Naive B cell (primary cell): Measurements from ENCODE around the gene PPP1R9A. TPM values are rescaled to one million over a fixed set of nuclear protein-coding genes. Genes with fewer than 3 reads are reported as not detected.
"Not testable (repeated sequence)": the region's sequence is repeated elsewhere in the genome, so short reads cannot be mapped to it uniquely, and the experiment has no call there.

ENCODE experiments used
- ATAC-seq, 2 donors: fragments of 150-1000 bp; cut with Tn5 transposase; 2 replicates each; pipeline ENCODE4 v1.10.0; 2021; ENCODE audit warnings: low read depth in 2 of 2, mild to moderate bottlenecking in 2 of 2, moderate library complexity in 2 of 2
- DNase-seq: peaks from one replicate; pipeline ENCODE4 v3.0.0; 2022
- H3K27ac Mint-ChIP-seq, 6 donors: one replicate each; pipeline ENCODE4 v1.8.0; 2020 to 2022; ENCODE audit warnings: mild to moderate bottlenecking in 6 of 6, mixed read lengths in 6 of 6, moderate library complexity in 5 of 6, inconsistent platforms in 2 of 6
- H3K27me3 Mint-ChIP-seq, 3 donors: one replicate each; pipeline ENCODE4 v1.8.0; 2021 to 2022; ENCODE audit warnings: mixed read lengths in 3 of 3, mild to moderate bottlenecking in 1 of 3
- H3K36me3 Mint-ChIP-seq, 2 donors: one replicate each; pipeline ENCODE4 v1.8.0; 2020 to 2022; ENCODE audit warnings: mixed read lengths in 2 of 2, inconsistent platforms in 1 of 2, mild to moderate bottlenecking in 1 of 2
- H3K4me1 Mint-ChIP-seq, 3 donors: one replicate each; pipeline ENCODE4 v1.8.0; 2020 to 2022; ENCODE audit warnings: mixed read lengths in 3 of 3, inconsistent platforms in 1 of 3, mild to moderate bottlenecking in 1 of 3, moderate library complexity in 1 of 3
- H3K4me3 Mint-ChIP-seq, 8 donors: one replicate each; pipeline ENCODE4 v1.8.0; 2020 to 2022; ENCODE audit warnings: mild to moderate bottlenecking in 8 of 8, mixed read lengths in 8 of 8, moderate library complexity in 8 of 8, inconsistent platforms in 2 of 8
- H3K9me3 Mint-ChIP-seq, 7 donors: one replicate each; pipeline ENCODE4 v1.8.0; 2020 to 2022; ENCODE audit warnings: mixed read lengths in 7 of 7, mild to moderate bottlenecking in 5 of 7, inconsistent platforms in 2 of 7, moderate library complexity in 1 of 7
- polyA plus RNA-seq, 6 donors: library from polyadenylated mRNA; unstranded; fragments of 300-500 nt; fragmentation: Illumina TruSeq; gene quantifications; one replicate each; pipeline ENCODE4 v1.2.3, GENCODE V29; 2021; ENCODE audit warnings: low read depth in 6 of 6

Gene PPP1R9A
- polyA plus RNA-seq, 6 donors from 2014 or later, result 0.63 to 2.2 (median 1.4) TPM

GRCh38 chr7:95001815-95002561 is 94.6 kb downstream of the PPP1R9A start:
- no peak overlapping the region for H3K4me3 Mint-ChIP-seq
- no peak for ATAC-seq
- peak overlapping the region in 1 of 6 donors; percentile 58 for H3K27ac Mint-ChIP-seq
- DNase-seq, result no peak
- no peaks in the 10 kb centered on the region for H3K27me3 Mint-ChIP-seq
- no peaks in the 10 kb centered on the region for H3K36me3 Mint-ChIP-seq
- peaks cover 5 to 6% (median 6%) of the 10 kb centered on the region in 3 donors for H3K4me1 Mint-ChIP-seq
- H3K9me3 Mint-ChIP-seq, result no peaks in the 10 kb centered on the region

GRCh38 chr7:95002775-95003174 is 95.4 kb downstream of the PPP1R9A start:
- no peaks in the 10 kb centered on the region for H3K36me3 Mint-ChIP-seq
- H3K27me3 Mint-ChIP-seq, result no peaks in the 10 kb centered on the region
- no peak overlapping the region for H3K4me3 Mint-ChIP-seq
- DNase-seq, result no peak
- peaks cover 5 to 6% (median 6%) of the 10 kb centered on the region in 3 donors for H3K4me1 Mint-ChIP-seq
- no peaks in the 10 kb centered on the region for H3K9me3 Mint-ChIP-seq
- H3K27ac Mint-ChIP-seq, result no peak overlapping the region
- no peak for ATAC-seq

GRCh38 chr7:95004618-95005247 is 97.3 kb downstream of the PPP1R9A start:
- DNase-seq (no peak), ATAC-seq (no peak)
- Mint-ChIP-seq H3K27ac (no peak overlapping the region), H3K4me1 (peaks cover 5 to 6% (median 6%) of the 10 kb centered on the region in 3 donors), H3K9me3 (peaks cover 0 to 3% (median 0%) of the 10 kb centered on the region in 7 donors), H3K36me3 (no peaks in the 10 kb centered on the region), H3K27me3 (no peaks in the 10 kb centered on the region), H3K4me3 (no peak overlapping the region)

- no peak for DNase-seq
- Mint-ChIP-seq H3K27me3 (no peaks in the 10 kb centered on the region), H3K27ac (no peak overlapping the region), H3K36me3 (no peaks in the 10 kb centered on the region), H3K9me3 (peaks cover 0 to 3% (median 0%) of the 10 kb centered on the region in 7 donors), H3K4me1 (peaks cover 5 to 6% (median 6%) of the 10 kb centered on the region in 3 donors), H3K4me3 (no peak overlapping the region)
- no peak for ATAC-seq
These were observed 98.6 kb downstream of the PPP1R9A start for GRCh38 chr7:95006010-95006409.

GRCh38 chr7:95008773-95009172 is 101.4 kb downstream of the PPP1R9A start:
- not testable (repeated sequence) for H3K27ac Mint-ChIP-seq, H3K4me1 Mint-ChIP-seq, H3K36me3 Mint-ChIP-seq, H3K9me3 Mint-ChIP-seq, H3K27me3 Mint-ChIP-seq, DNase-seq, H3K4me3 Mint-ChIP-seq, ATAC-seq

GRCh38 chr7:95011146-95011928 is 103.9 kb downstream of the PPP1R9A start:
- Mint-ChIP-seq H3K4me3 (no peak overlapping the region), H3K36me3 (no peaks in the 10 kb centered on the region), H3K27ac (no peak overlapping the region), H3K9me3 (peaks cover 0 to 4% (median 0%) of the 10 kb centered on the region in 7 donors), H3K27me3 (no peaks in the 10 kb centered on the region), H3K4me1 (no peaks in the 10 kb centered on the region)
- ATAC-seq (no peak), DNase-seq (no peak)

- DNase-seq (no peak), ATAC-seq (peak in 1 of 2 donors; percentile 25)
- Mint-ChIP-seq H3K36me3 (no peaks in the 10 kb centered on the region), H3K4me1 (no peaks in the 10 kb centered on the region), H3K27ac (no peak overlapping the region), H3K4me3 (no peak overlapping the region), H3K9me3 (peaks cover 0 to 4% (median 0%) of the 10 kb centered on the region in 7 donors), H3K27me3 (no peaks in the 10 kb centered on the region)
These were observed 104.6 kb downstream of the PPP1R9A start for GRCh38 chr7:95011995-95012394.

- no peak overlapping the region for H3K4me3 Mint-ChIP-seq
- peaks cover 0 to 7% (median 3%) of the 10 kb centered on the region in 7 donors for H3K9me3 Mint-ChIP-seq
- ATAC-seq (no peak), DNase-seq (no peak)
- H3K36me3 Mint-ChIP-seq, result no peaks in the 10 kb centered on the region
- no peaks in the 10 kb centered on the region for H3K27me3 Mint-ChIP-seq
- H3K4me1 Mint-ChIP-seq, result no peaks in the 10 kb centered on the region
- H3K27ac Mint-ChIP-seq, result no peak overlapping the region
These were observed 110.6 kb downstream of the PPP1R9A start for GRCh38 chr7:95018021-95018420.

- ATAC-seq (no peak), DNase-seq (no peak)
- no peak overlapping the region for H3K4me3 Mint-ChIP-seq
- peaks cover 13 to 34% (median 21%) of the 10 kb centered on the region in 7 donors for H3K9me3 Mint-ChIP-seq
- H3K36me3 Mint-ChIP-seq, result peaks cover 12 to 14% of the 10 kb centered on the region in 2 donors
- no peak overlapping the region for H3K27ac Mint-ChIP-seq
- no peaks in the 10 kb centered on the region for H3K27me3 Mint-ChIP-seq
- H3K4me1 Mint-ChIP-seq, result no peaks in the 10 kb centered on the region
These were observed 118.6 kb downstream of the PPP1R9A start for GRCh38 chr7:95026018-95026417.

GRCh38 chr7:95026421-95027072 is 119.2 kb downstream of the PPP1R9A start:
- H3K27ac Mint-ChIP-seq, result no peak overlapping the region
- ATAC-seq (no peak), DNase-seq (no peak)
- peaks cover 12 to 14% of the 10 kb centered on the region in 2 donors for H3K36me3 Mint-ChIP-seq
- H3K4me1 Mint-ChIP-seq, result no peaks in the 10 kb centered on the region
- no peaks in the 10 kb centered on the region for H3K27me3 Mint-ChIP-seq
- no peak overlapping the region for H3K4me3 Mint-ChIP-seq
- H3K9me3 Mint-ChIP-seq, result peaks cover 13 to 31% (median 20%) of the 10 kb centered on the region in 7 donors

- Mint-ChIP-seq H3K36me3 (peaks cover 12 to 14% of the 10 kb centered on the region in 2 donors), H3K4me1 (no peaks in the 10 kb centered on the region), H3K4me3 (no peak overlapping the region), H3K9me3 (peaks cover 13 to 31% (median 17%) of the 10 kb centered on the region in 7 donors), H3K27ac (no peak overlapping the region), H3K27me3 (no peaks in the 10 kb centered on the region)
- ATAC-seq (no peak), DNase-seq (no peak)
These were observed 120.0 kb downstream of the PPP1R9A start for GRCh38 chr7:95027234-95027872.

- no peaks in the 10 kb centered on the region for H3K27me3 Mint-ChIP-seq
- H3K9me3 Mint-ChIP-seq, result peaks cover 9 to 31% (median 15%) of the 10 kb centered on the region in 7 donors
- ATAC-seq (no peak), DNase-seq (no peak)
- no peak overlapping the region for H3K27ac Mint-ChIP-seq
- H3K4me3 Mint-ChIP-seq, result no peak overlapping the region
- no peaks in the 10 kb centered on the region for H3K4me1 Mint-ChIP-seq
- peaks cover 12 to 14% of the 10 kb centered on the region in 2 donors for H3K36me3 Mint-ChIP-seq
These were observed 121.3 kb downstream of the PPP1R9A start for GRCh38 chr7:95028683-95029082.

- no peak for DNase-seq
- H3K36me3 Mint-ChIP-seq, result no peaks in the 10 kb centered on the region
- no peaks in the 10 kb centered on the region for H3K9me3 Mint-ChIP-seq
- H3K27ac Mint-ChIP-seq, result no peak overlapping the region
- no peak for ATAC-seq
- H3K27me3 Mint-ChIP-seq, result peaks cover 0 to 5% (median 4%) of the 10 kb centered on the region in 3 donors
- no peak overlapping the region for H3K4me3 Mint-ChIP-seq
- H3K4me1 Mint-ChIP-seq, result no peaks in the 10 kb centered on the region
These were observed 127.9 kb downstream of the PPP1R9A start for GRCh38 chr7:95035295-95035694.
